ENCODE data around the gene MAML3. TPM values are rescaled to one million over a fixed set of nuclear protein-coding genes. Genes with fewer than 3 reads are reported as not detected.

The MAML3 gene
- total RNA-seq, 4 donors from 2014 or later, result 2.4 to 50.5 (median 17.8) TPM

DNA sequence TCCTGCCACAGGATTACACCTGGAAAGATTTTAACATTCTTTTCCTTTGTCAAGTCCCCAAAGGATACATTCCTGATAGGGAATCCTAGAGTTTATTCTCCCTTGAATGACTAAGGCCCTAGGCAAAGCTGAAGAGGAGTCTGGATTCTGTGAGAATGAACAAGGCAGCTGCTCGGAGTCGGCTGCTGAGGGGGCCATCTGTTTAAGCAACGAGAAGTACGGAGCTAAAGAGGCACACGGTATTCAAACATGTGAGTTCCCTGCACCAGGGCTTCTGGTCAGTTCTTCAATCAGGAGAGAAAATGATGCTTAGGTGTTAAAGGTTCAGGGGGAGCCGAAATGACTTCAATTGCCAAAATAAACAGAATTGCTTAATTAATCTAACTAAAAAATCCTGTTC is 390.8 kb downstream of the MAML3 start:
- H3K4me3 ChIP-seq, result no peak overlapping the region
- H3K27me3 ChIP-seq, result no peaks in the 10 kb centered on the region
- DNase-seq, result no peak
- no peaks in the 10 kb centered on the region for H3K9me3 ChIP-seq
- intact Hi-C loops (cut with DNase I; ENCODE audit: low total_unique reads), result no loop called here
- no peak for TF ChIP-seq POLR2A (IDR thresholded peaks at IDR 0.05)
- TF ChIP-seq, protein P1, sequence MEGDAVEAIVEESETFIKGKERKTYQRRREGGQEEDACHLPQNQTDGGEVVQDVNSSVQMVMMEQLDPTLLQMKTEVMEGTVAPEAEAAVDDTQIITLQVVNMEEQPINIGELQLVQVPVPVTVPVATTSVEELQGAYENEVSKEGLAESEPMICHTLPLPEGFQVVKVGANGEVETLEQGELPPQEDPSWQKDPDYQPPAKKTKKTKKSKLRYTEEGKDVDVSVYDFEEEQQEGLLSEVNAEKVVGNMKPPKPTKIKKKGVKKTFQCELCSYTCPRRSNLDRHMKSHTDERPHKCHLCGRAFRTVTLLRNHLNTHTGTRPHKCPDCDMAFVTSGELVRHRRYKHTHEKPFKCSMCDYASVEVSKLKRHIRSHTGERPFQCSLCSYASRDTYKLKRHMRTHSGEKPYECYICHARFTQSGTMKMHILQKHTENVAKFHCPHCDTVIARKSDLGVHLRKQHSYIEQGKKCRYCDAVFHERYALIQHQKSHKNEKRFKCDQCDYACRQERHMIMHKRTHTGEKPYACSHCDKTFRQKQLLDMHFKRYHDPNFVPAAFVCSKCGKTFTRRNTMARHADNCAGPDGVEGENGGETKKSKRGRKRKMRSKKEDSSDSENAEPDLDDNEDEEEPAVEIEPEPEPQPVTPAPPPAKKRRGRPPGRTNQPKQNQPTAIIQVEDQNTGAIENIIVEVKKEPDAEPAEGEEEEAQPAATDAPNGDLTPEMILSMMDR (IDR thresholded peaks at IDR 0.05), result no peak
- H3K4me1 ChIP-seq, result peaks cover 0 to 4% of the 10 kb centered on the region in 2 donors
- H3K36me3 ChIP-seq, result no peaks in the 10 kb centered on the region
- H3K27ac ChIP-seq, result peak overlapping the region; percentile 47 to 85

DNA sequence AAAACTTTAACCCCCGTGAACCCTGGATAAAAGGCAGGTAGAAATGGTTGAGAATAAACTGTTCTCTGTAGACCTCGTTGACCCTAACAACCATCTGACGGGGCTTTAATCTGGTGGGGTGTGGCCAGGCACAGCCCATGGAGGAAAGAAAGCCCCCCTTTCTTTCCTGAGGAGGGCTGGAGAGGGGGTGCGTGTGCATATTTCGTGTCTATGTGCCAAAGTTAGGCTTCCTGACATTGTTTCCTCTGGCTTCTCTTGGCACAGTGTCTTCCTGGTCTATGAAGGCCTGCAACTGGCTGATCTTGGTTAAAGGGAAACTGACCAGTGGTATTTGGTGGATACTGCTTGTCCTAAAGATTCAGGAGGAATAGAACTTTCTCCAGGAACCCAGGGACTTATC is 391.3 kb downstream of the MAML3 start:
- intact Hi-C loops (cut with DNase I; ENCODE audit: low total_unique reads), result no loop called here
- peaks cover 0 to 4% of the 10 kb centered on the region in 2 donors for H3K4me1 ChIP-seq
- H3K9me3 ChIP-seq, result no peaks in the 10 kb centered on the region
- no peaks in the 10 kb centered on the region for H3K27me3 ChIP-seq
- no peak overlapping the region for H3K4me3 ChIP-seq
- TF ChIP-seq, protein P1 (IDR thresholded peaks at IDR 0.05), result no peak
- TF ChIP-seq POLR2A (IDR thresholded peaks at IDR 0.05), result no peak
- peak in 1 of 2 donors; percentile 45 for DNase-seq
- no peaks in the 10 kb centered on the region for H3K36me3 ChIP-seq
- peak overlapping the region; percentile 47 to 85 for H3K27ac ChIP-seq

DNA sequence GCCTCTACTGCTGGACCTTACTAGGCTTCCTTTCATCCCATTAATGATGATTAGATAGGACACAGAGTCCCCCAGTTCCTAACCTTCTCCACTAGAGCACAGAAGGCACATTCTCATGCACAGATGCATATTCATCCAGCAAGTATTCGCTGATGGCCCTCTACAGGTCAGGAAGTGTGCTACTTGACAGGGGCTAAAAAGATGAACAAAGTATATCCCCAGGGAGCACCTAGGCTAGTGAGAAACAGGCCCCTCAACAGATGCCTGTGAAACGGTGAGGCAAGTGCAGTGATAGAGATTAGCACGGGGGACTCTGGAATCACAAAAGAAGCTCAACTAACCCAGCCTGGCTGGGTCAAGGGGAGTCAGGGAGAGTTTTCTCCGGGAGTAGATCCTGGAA is 392.5 kb downstream of the MAML3 start:
- H3K4me1 ChIP-seq, result peaks cover 0 to 4% of the 10 kb centered on the region in 2 donors
- intact Hi-C loops (cut with DNase I; ENCODE audit: low total_unique reads), result no loop called here
- DNase-seq, result no peak
- no peaks in the 10 kb centered on the region for H3K36me3 ChIP-seq
- peak overlapping the region in 1 of 2 donors; percentile 85 for H3K27ac ChIP-seq
- no peaks in the 10 kb centered on the region for H3K9me3 ChIP-seq
- H3K4me3 ChIP-seq, result no peak overlapping the region
- no peaks in the 10 kb centered on the region for H3K27me3 ChIP-seq
- TF ChIP-seq, protein P1 (IDR thresholded peaks at IDR 0.05), result peak in 1 of 4 experiments; percentile 19
- TF ChIP-seq POLR2A (IDR thresholded peaks at IDR 0.05), result no peak

DNA sequence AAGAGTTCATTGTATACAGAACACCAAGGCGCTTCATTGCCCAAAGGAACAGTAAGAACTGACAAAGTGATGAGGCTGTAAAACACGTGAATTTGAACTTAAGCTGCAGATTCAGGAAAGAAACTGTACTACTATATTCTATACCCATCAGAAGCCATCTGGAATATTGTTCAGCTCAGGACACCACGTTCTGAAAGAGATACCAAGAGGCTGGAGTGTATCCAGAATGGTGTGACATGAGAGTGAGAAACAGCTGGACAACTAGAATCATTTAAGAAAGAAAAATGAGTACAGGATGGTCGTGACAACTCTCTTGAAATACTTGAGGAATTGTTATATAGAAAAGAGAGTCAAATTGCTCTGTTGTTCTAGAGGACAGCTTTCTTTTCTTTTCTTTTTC is 393.4 kb downstream of the MAML3 start:
- Histone ChIP-seq H3K27ac (no peak overlapping the region), H3K27me3 (no peaks in the 10 kb centered on the region), H3K4me3 (no peak overlapping the region), H3K9me3 (no peaks in the 10 kb centered on the region), H3K36me3 (no peaks in the 10 kb centered on the region), H3K4me1 (peaks cover 0 to 4% of the 10 kb centered on the region in 2 donors)
- TF ChIP-seq, protein P1 (IDR thresholded peaks at IDR 0.05), result no peak
- no peak for TF ChIP-seq POLR2A (IDR thresholded peaks at IDR 0.05)
- intact Hi-C loops (cut with DNase I; ENCODE audit: low total_unique reads), result no loop called here
- no peak for DNase-seq

DNA sequence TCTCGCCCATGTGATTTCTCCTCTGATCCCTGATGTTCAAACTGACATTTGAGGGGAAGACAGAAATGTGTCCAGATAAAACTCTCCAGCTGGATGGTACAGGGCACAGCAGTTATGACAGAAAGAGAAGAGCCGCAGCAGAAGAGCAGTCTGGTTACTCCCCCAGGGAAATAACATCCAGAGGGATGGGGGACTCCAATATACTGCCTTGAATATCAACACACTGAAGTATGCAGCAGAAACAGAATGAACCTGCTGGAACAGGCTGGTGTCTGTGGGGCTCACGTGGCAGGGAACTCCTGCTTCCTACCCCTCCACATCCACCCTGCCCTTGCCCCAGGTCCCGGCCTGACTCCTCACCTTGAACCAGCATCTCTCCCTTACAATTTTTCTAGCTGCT is 394.9 kb downstream of the MAML3 start:
- no peaks in the 10 kb centered on the region for H3K9me3 ChIP-seq
- H3K27ac ChIP-seq, result no peak overlapping the region
- no peak overlapping the region for H3K4me3 ChIP-seq
- H3K36me3 ChIP-seq, result no peaks in the 10 kb centered on the region
- H3K4me1 ChIP-seq, result peaks cover 0 to 4% of the 10 kb centered on the region in 2 donors
- no peaks in the 10 kb centered on the region for H3K27me3 ChIP-seq
- TF ChIP-seq POLR2A (IDR thresholded peaks at IDR 0.05), result no peak
- TF ChIP-seq, protein P1 (IDR thresholded peaks at IDR 0.05), result no peak
- intact Hi-C loops (cut with DNase I; ENCODE audit: low total_unique reads), result no loop called here
- DNase-seq, result no peak

Measured in uterus (tissue), 4 donors.